ENCODE data around the gene DNASE1L2. TPM values are rescaled to one million over a fixed set of nuclear protein-coding genes. Genes with fewer than 3 reads are reported as not detected.

Gene DNASE1L2
- total and polyA plus RNA-seq, 2 of the 8 experiments (the other 6 are each of a cell fraction or from before 2014, with no cell fraction given), result 0.35 to 0.97 TPM

DNA sequence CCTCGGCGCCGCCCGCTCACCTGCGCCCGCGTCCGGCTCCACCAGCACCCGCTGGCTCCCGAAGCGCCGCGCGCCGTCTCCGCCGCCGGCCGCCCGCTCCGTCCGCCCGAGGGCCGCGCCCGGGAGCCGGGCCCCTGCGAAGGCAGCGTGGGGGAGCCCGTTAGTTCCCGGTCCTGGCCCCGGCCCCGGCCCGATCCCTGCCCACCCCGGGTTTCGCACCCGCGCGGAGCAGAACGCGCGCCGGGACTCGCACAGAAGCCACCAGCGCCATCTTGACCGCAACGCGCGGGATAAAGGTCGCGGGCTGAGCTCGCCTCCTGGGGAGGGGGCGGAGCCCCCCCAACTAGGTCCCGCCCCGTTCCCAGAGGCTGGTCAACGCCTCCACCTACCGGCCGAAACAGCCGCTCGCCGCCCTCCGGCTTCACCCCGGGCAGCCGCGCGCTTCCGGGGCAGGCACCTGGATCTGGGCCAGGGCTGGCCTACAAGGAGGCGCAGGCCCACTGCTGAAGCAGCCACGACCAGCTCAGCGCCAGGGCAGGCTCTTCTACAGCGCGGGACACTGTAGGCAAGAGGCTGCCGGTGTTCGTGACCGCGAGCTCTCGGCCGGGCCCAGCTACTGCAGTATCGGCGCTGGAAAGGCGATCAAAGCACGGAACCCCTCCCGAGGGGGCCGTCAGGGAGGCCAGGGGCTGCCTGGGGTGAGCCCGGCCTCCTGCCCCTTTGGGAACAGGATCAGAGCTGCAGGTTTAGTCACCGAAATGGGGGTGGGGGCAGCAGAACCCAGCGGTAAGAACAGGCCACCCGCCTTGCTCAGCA, 15.3 kb downstream of the DNASE1L2 start, which contains the start of gene ECI1 (continued):
- peak; percentile 91 for TF ChIP-seq POLR2AphosphoS5 (IDR thresholded peaks at IDR 0.05; ENCODE audit: low read depth, low read length)
- no peak for TF ChIP-seq EZH2 (IDR thresholded peaks at IDR 0.05; ENCODE audit: low read depth, low read length, severe bottlenecking)
- TF ChIP-seq KDM1A (IDR thresholded peaks at IDR 0.05; ENCODE audit: borderline replicate concordance, low read length), result no peak
- 0 out of 2 replicates have a peak, but pooled peaks have one; percentile 70 for TF ChIP-seq TCF12 (IDR thresholded peaks at IDR 0.05; ENCODE audit: low read depth, low read length)
- peak; percentile 30; the same call in 1 of the 2 replicates for TF ChIP-seq CREB1 (IDR thresholded peaks at IDR 0.05)
- TF ChIP-seq CHD1 (IDR thresholded peaks at IDR 0.05; ENCODE audit: low read depth, low read length), result no peak
- TF ChIP-seq RBBP5 (IDR thresholded peaks at IDR 0.05; ENCODE audit: borderline replicate concordance, low read depth, low read length), result no peak; the same call in 1 of the 2 replicates
- no peak for TF ChIP-seq MAFK (IDR thresholded peaks at IDR 0.05; ENCODE audit: low read depth, low read length)
- TF ChIP-seq, protein P1, sequence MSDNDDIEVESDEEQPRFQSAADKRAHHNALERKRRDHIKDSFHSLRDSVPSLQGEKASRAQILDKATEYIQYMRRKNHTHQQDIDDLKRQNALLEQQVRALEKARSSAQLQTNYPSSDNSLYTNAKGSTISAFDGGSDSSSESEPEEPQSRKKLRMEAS (IDR thresholded peaks at IDR 0.05), result no peak; the same call in 1 of the 2 replicates
- no peak for TF ChIP-seq JUN (IDR thresholded peaks at IDR 0.05; ENCODE audit: low read depth, low read length)
- peak; percentile 43; the same call in 1 of the 2 replicates for TF ChIP-seq CHD2 (IDR thresholded peaks at IDR 0.05; ENCODE audit: low read length)
- no peak for TF ChIP-seq ASH2L (IDR thresholded peaks at IDR 0.05; ENCODE audit: low read length)
- TF ChIP-seq E2F6 (IDR thresholded peaks at IDR 0.05), result peak; percentile 25; the same call in 1 of the 2 replicates
- TF ChIP-seq ATF3 (IDR thresholded peaks at IDR 0.05; ENCODE audit: insufficient read depth, low read depth, low read length), result no peak
- peak; percentile 96 for TF ChIP-seq TAF1 (IDR thresholded peaks at IDR 0.05; ENCODE audit: low read depth, low read length)
- TF ChIP-seq JUND (IDR thresholded peaks at IDR 0.05; ENCODE audit: low read length), result no peak
- TF ChIP-seq SRF (IDR thresholded peaks at IDR 0.05; ENCODE audit: low read depth, low read length), result 0 out of 2 replicates have a peak, but pooled peaks have one; percentile 3
- peak; percentile 89 to 90 for TF ChIP-seq POLR2A (IDR thresholded peaks at IDR 0.05; ENCODE audit: control extremely low read depth in 1 of 2, low read depth in 2 of 2, low read length in 2 of 2)
- TF ChIP-seq BACH1 (IDR thresholded peaks at IDR 0.05; ENCODE audit: low read length), result peak; percentile 70
- TF ChIP-seq RNF2 (IDR thresholded peaks at IDR 0.05; ENCODE audit: borderline replicate concordance, low read depth, low read length, missing control alignments, poor library complexity, severe bottlenecking), result no peak
- peak; percentile 62 to 71; a peak in 3 of 4 replicates for TF ChIP-seq RAD21 (IDR thresholded peaks at IDR 0.05 in 1 of 2, conservative IDR thresholded peaks at IDR 0.05 in 1 of 2; ENCODE audit: low read depth in 2 of 2, low read length in 2 of 2)
- TF ChIP-seq RXRA (IDR thresholded peaks at IDR 0.05; ENCODE audit: insufficient read depth, low read depth, low read length), result no peak

All from H1 (cell line).